ENCODE results near the gene REC114. TPM values are rescaled to one million over a fixed set of nuclear protein-coding genes. Genes with fewer than 3 reads are reported as not detected.

The REC114 gene
- total RNA-seq, 2 donors from 2014 or later: not detected

- no peak for DNase-seq (ENCODE audit: low spot score)
- intact Hi-C loops (cut with DNase I): no loop called here
Observed at GRCh38 chr15:73594109-73594508, 151.1 kb downstream of the REC114 start.

- intact Hi-C loops (cut with DNase I): loop anchor here (5.0 kb wide), 1 partner anchor 36 kb away; the partner anchor contains the start of gene NPTN (in 2 of the 2)
- DNase-seq (ENCODE audit: low spot score): no peak
Observed at GRCh38 chr15:73596174-73596573, 153.2 kb downstream of the REC114 start.

GRCh38 chr15:73597036-73597638 is 154.2 kb downstream of the REC114 start:
- intact Hi-C loops (cut with DNase I): loop anchor here (5.0 kb wide), 1 partner anchor 35 kb away; the partner anchor contains the start of gene NPTN (in 2 of the 2)

GRCh38 chr15:73598530-73599160 is 155.7 kb downstream of the REC114 start:
- DNase-seq (ENCODE audit: low spot score): no peak
- intact Hi-C loops (cut with DNase I): loop anchor here (5.0 kb wide), 1 partner anchor 34 kb away; the partner anchor contains the start of gene NPTN (in 2 of the 2)

More at GRCh38 chr15:73597036-73597638, 154.2 kb downstream of the REC114 start:
- DNase-seq (ENCODE audit: low spot score): no peak

GRCh38 chr15:73599934-73600333 is 157.0 kb downstream of the REC114 start:
- DNase-seq (ENCODE audit: low spot score): no peak
- intact Hi-C loops (cut with DNase I): loop anchor here (5.0 kb wide), 1 partner anchor 32 kb away; the partner anchor contains the start of gene NPTN (in 2 of the 2)

GRCh38 chr15:73600413-73601335 is 157.7 kb downstream of the REC114 start:
- DNase-seq (ENCODE audit: low spot score): no peak

GRCh38 chr15:73601451-73602445 is 158.8 kb downstream of the REC114 start:
- intact Hi-C loops (cut with DNase I): no loop called here
- DNase-seq (ENCODE audit: low spot score): no peak

More at GRCh38 chr15:73600413-73601335, 157.7 kb downstream of the REC114 start:
- intact Hi-C loops (cut with DNase I): no loop called here

- DNase-seq (ENCODE audit: low spot score): no peak
- intact Hi-C loops (cut with DNase I): no loop called here
Observed at GRCh38 chr15:73602446-73602843, 159.5 kb downstream of the REC114 start.

- no peak for DNase-seq (ENCODE audit: low spot score)
- intact Hi-C loops (cut with DNase I): no loop called here
Observed at GRCh38 chr15:73602992-73603391, 160.0 kb downstream of the REC114 start.

- DNase-seq (ENCODE audit: low spot score): no peak
- intact Hi-C loops (cut with DNase I): no loop called here
Observed at GRCh38 chr15:73604477-73604876, 161.5 kb downstream of the REC114 start.

- DNase-seq (ENCODE audit: low spot score): no peak
- intact Hi-C loops (cut with DNase I): no loop called here
Observed at GRCh38 chr15:73605759-73606436, 162.9 kb downstream of the REC114 start.

- intact Hi-C loops (cut with DNase I): no loop called here
- DNase-seq (ENCODE audit: low spot score): no peak
Observed at GRCh38 chr15:73607405-73607804, 164.4 kb downstream of the REC114 start.

- intact Hi-C loops (cut with DNase I): no loop called here
- no peak for DNase-seq (ENCODE audit: low spot score)
Observed at GRCh38 chr15:73607843-73608242, 164.9 kb downstream of the REC114 start.

GRCh38 chr15:73608475-73608874 is 165.5 kb downstream of the REC114 start:
- intact Hi-C loops (cut with DNase I): no loop called here
- no peak for DNase-seq (ENCODE audit: low spot score)

GRCh38 chr15:73608941-73609340 is 166.0 kb downstream of the REC114 start:
- no peak for DNase-seq (ENCODE audit: low spot score)
- intact Hi-C loops (cut with DNase I): no loop called here
